DMS 273 (cell line): ENCODE measurements around the gene TRABD2B.

ENCODE experiments used
- DNase-seq: peaks from one replicate; lab custom pipeline; 2025; ENCODE audit not compliant: unreplicated experiment; lab: John Stamatoyannopoulos, UW

The TRABD2B gene

GRCh38 chr1:47764461-47765046, 232.6 kb downstream of the TRABD2B start:
- no peak for DNase-seq

GRCh38 chr1:47763591-47764171, 233.5 kb downstream of the TRABD2B start:
- DNase-seq: peak; percentile 34

DNA sequence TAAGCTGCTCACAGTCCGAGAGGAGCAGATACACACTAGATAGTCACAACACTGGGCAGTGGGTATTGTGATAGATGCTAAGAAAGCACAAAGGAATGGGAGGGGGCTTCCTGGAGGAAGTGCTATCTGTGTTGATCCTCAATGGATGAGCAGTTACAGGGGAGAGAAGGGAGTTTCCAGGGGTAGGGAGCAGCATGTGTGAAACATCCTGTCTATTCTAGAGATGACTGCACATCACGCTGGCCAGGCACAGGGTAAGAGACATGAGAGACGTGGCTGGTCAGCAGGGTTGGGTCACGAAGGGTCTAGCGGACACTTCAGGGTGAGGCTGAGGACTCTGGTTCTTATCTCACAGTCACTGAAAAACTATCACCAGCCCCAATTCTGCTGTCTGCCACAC, 235.2 kb downstream of the TRABD2B start:
- DNase-seq: no peak

GRCh38 chr1:47761201-47761930, 235.8 kb downstream of the TRABD2B start:
- DNase-seq: no peak

DNA sequence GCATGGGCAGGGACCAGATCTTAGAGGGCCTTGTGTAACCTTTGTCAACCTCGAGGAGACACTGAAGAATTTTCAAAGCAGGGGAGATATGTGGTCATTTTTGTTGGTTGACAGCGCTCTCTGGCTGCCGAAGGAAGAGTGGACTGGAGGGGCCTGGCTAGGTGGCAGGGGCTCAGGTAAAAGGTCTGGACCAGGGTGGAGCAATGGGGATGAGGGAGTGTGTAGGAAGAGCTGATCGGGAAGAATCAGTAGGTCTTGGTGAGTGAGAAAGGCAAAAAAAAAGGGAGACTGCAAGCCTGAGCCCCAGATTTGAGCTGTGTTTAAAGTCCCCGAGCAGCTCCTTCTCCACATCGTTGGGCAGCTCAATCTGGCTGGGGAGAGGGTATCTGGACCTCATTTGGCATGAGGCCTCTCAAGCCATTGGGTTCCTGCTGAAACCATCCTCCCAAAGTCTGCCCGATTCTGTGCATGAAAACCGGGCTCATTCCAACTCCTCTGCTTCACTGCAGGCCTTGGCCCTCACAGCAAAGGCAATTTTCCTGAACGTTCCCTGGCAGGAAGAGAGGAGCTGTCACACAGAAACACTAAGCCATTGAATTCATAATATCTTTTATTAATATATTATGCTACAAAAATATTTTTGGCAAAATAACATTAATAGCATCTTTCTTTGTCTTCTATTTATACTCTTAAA, 237.1 kb downstream of the TRABD2B start:
- DNase-seq: no peak

- no peak for DNase-seq
These were observed 237.8 kb downstream of the TRABD2B start for GRCh38 chr1:47759251-47759935.

- no peak for DNase-seq
These were observed 238.6 kb downstream of the TRABD2B start for GRCh38 chr1:47758341-47759250.

DNA sequence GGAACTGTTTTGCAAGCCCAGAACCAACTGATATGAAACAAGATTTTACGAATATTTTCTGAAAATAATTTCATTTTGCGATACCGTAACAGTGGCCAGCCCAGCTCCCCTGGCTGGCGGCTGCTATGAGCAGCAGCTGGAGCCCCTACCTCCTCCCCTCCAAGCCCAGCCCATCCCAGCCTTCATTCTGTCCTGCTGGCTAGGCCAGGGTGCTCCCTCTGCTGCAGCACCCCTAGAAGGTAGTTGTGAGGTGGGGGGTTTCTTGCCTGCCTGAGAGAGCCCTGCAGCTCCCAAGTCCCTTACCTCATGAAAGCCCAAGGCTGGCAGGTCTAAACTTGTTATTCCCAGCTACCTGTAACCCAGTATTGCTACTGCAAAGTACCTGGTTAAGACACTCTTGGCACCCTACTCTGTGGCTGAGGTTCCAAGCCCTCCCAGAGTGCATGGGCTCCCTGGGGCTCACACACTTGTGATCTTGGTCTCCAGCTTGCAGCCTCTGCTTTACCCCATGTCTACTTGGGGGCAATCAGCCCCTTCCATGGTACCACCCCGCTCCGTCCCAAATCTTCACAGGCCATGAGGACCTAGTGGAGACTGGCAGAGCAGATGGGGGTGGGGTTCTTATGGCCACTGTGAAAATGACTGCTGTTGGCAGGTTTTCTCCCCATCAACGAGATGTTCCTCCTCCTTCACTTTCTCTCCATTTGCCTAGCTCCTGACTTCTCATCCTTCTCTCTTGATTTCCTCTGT, 239.8 kb downstream of the TRABD2B start:
- no peak for DNase-seq

- DNase-seq: no peak
These were observed 240.8 kb downstream of the TRABD2B start for GRCh38 chr1:47756411-47756810.

DNA sequence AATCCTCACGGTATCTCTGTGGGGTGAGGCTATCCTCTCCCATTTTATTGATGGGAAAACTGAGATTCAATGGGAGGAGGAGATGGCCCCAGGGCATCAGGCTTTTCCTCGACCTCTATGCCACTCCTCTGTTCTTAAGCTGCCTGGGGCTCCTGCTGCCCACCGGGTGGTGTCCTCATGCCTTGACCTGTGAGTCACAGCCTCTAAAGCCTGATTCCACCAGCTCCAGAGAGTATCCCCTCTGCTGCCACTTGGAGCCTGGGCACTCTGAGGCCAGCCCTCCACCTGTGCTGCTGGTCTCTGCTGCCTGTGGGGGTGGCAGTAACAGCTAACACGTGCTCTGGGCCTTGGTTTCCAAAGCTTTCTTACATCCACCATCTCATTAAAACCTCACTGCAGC, 241.2 kb downstream of the TRABD2B start:
- DNase-seq: no peak

DNA sequence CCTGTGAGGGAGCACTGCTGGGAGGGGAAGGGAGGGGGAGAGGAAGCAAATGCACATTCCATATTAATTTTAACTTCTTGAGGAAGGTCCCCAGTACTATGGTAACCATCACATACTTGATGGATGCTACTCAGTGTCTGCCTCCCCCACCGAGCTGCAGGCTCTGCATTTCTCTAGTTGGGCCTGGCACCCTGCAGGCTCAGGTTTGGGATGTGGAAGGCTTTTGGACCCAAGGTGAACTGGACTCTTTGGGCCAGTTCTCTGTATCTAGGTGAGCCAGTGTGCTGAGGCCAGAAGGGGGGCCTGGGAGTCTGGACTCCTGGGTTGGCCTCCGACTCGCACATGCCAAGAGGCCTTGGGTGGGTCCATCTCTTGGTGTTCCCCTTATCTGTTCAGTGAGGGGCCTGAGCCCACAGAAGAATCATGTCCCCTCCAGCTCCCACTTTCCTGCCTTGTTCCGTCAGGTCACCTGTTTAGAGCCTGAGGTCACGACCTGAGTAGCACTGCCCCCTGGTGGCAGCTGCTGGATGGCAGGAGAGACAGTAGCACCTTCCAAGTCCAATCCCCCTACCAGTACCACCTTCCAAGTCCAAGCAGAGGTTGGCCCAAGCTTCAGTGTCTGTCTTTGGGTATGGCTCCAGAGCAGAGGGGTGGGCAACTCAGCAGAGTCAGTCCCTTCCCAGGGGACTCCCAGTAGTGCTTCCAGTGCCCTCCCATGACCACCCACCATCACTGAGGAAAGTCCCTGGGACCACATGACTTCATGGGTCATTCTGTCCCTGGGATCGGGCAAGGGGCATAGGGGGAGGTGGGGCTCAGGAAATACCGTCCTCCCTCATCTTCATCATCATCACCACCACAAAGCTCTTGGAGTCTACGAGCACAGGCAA, 241.8 kb downstream of the TRABD2B start:
- peak; percentile 65 for DNase-seq

GRCh38 chr1:47754221-47754620, 243.0 kb downstream of the TRABD2B start:
- DNase-seq: no peak

- DNase-seq: no peak
These were observed 243.4 kb downstream of the TRABD2B start for GRCh38 chr1:47753808-47754207.

- no peak for DNase-seq
These were observed 244.6 kb downstream of the TRABD2B start for GRCh38 chr1:47752559-47752958.

DNA sequence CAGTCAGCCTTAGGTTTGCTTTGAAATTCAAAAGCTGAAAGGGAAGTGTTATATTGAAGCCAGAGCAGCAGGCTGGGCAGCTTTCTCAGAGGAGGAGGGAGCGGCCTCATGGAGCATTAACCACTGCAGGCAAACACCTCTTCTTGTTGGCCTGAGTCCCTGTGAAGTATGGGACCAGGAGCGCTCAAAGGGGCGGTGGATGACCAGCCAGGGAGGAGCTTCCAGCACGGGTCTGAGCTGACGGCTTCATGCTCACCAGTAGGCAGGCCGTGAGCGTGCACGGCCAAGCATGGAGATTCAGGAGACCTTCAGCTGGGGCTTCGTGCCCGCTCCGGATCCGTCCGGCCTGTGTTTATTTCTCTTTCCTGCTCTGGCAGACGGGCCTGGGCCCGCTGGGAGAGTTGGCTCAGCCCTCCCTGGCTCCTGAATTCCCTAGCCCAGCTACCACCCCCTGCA, 245.2 kb downstream of the TRABD2B start:
- no peak for DNase-seq

- DNase-seq: peak; percentile 19
These were observed 246.0 kb downstream of the TRABD2B start for GRCh38 chr1:47751193-47751592.

GRCh38 chr1:47745715-47746609, 251.2 kb downstream of the TRABD2B start:
- DNase-seq: no peak
